Tibial nerve (tissue), 4 donors: Measurements from ENCODE around the gene MATN1. TPM values are rescaled to one million over a fixed set of nuclear protein-coding genes. Genes with fewer than 3 reads are reported as not detected.
A peak's percentile ranks its signal among the peaks of the same experiment; 100 is the strongest.

Source experiments
- DNase-seq, 2 donors: peaks; one replicate each; pipeline ENCODE4 v3.0.0-alpha.2; 2019; ENCODE audit warnings: low spot score in 2 of 2
- H3K27ac ChIP-seq, 4 donors: fragments of 200-600 bp; sonication (generic) in 3 of 4; one replicate each; pipeline ENCODE4 v1.5.1; 2017 to 2019; ENCODE audit warnings: mild to moderate bottlenecking in 1 of 4
- H3K27me3 ChIP-seq, 2 donors: fragments of 200-600 bp; sonication (generic) in 1 of 2; one replicate each; pipeline versions ENCODE4 v1.5.1 to v1.6.0; 2017 to 2019
- H3K36me3 ChIP-seq, 3 donors: fragments of 200-600 bp; sonication (generic); one replicate each; pipeline ENCODE4 v1.5.1; 2018 to 2019
- H3K4me1 ChIP-seq, 4 donors: fragments of 200-600 bp; sonication (generic) in 3 of 4; one replicate each; pipeline ENCODE4 v1.5.1; 2017 to 2019
- H3K4me3 ChIP-seq, 4 donors: fragments of 200-600 bp; sonication (generic) in 3 of 4; one replicate each; pipeline ENCODE4 v1.5.1; 2017 to 2019; ENCODE audit warnings: mild to moderate bottlenecking in 1 of 4, moderate library complexity in 1 of 4
- H3K9me3 ChIP-seq, 4 donors: fragments of 200-600 bp; sonication (generic) in 3 of 4; one replicate each; pipeline ENCODE4 v1.5.1; 2017 to 2019
- EP300 ChIP-seq, 2 donors: sonication (generic); formaldehyde crosslinking; IDR thresholded peaks; one replicate each; pipeline ENCODE4 v1.6.1; 2017; ENCODE audit warnings: antibody characterized with exemption in 2 of 2, mild to moderate bottlenecking in 1 of 2
- POLR2A ChIP-seq, 2 donors: fragments of 450-650 bp; IDR thresholded peaks; one replicate each; pipeline ENCODE4 v1.6.1; 2017; ENCODE audit warnings: antibody characterized with exemption in 2 of 2, mild to moderate bottlenecking in 2 of 2, moderate library complexity in 2 of 2
- WGBS, 2 donors: methylation state at CpG; one replicate each; pipeline ENCODE4 v1.1.5; 2018; 5-methylcytosine and 5-hydroxymethylcytosine counted together
- total RNA-seq, 4 donors: library from RNA; depleted of rRNA; stranded (reverse); fragments of >200 nt; gene quantifications; one replicate each; pipeline ENCODE4 v1.1.0, GENCODE V29; 2016
- TF ChIP-seq, protein P1 (sequence below), 5 experiments: fragments of 200-600 bp in 3 of 5; fragments of 450-650 bp in 2 of 5; sonication (generic) in 3 of 5; IDR thresholded peaks; one replicate each; pipeline ENCODE4 v1.5.1; 2016 to 2019; ENCODE audit warnings: antibody characterized with exemption in 5 of 5, mild to moderate bottlenecking in 3 of 5, moderate library complexity in 2 of 5

Gene MATN1
- total RNA-seq, 4 donors from 2014 or later = not detected

DNA sequence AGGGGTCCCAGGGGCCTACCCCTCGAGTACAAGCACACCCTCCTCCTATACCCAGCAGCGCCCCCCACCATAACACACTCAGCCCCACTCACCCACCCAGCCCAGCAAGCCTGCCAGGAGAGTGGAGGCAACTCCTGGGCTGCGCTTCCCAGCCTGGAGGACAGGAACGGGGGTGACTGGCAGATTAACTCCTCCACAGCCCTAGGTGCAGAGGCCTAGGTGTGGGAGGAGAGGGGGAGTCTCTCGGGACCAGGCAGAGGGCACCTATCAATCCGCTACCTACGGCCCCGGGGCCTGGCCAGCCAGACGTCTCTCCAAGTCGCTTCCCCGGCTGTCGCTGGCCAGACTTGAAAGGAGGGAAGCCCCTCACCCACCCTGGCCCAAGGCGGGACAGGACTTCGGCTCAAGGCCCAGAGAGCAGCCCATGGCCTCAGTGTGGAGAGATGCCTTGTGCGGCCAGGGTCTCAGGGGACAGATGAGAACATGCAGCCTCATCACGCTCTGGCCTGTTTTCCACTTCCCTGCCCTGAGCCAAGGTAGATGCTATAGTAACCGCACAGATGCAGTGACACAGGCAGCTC lies 24.9 kb downstream of the MATN1 start:
- no peaks in the 10 kb centered on the region for H3K27me3 ChIP-seq
- H3K4me3 ChIP-seq = no peak overlapping the region
- H3K4me1 ChIP-seq = peaks cover 0 to 20% (median 0%) of the 10 kb centered on the region in 4 donors
- TF ChIP-seq, protein P1, sequence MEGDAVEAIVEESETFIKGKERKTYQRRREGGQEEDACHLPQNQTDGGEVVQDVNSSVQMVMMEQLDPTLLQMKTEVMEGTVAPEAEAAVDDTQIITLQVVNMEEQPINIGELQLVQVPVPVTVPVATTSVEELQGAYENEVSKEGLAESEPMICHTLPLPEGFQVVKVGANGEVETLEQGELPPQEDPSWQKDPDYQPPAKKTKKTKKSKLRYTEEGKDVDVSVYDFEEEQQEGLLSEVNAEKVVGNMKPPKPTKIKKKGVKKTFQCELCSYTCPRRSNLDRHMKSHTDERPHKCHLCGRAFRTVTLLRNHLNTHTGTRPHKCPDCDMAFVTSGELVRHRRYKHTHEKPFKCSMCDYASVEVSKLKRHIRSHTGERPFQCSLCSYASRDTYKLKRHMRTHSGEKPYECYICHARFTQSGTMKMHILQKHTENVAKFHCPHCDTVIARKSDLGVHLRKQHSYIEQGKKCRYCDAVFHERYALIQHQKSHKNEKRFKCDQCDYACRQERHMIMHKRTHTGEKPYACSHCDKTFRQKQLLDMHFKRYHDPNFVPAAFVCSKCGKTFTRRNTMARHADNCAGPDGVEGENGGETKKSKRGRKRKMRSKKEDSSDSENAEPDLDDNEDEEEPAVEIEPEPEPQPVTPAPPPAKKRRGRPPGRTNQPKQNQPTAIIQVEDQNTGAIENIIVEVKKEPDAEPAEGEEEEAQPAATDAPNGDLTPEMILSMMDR (IDR thresholded peaks at IDR 0.05) = no peak
- no peak for TF ChIP-seq EP300 (IDR thresholded peaks at IDR 0.05)
- TF ChIP-seq POLR2A (IDR thresholded peaks at IDR 0.05) = no peak
- no peak for DNase-seq
- no peaks in the 10 kb centered on the region for H3K36me3 ChIP-seq
- WGBS, 2 donors = 78 to 83% methylated on average over 6 of the region's 17 CpGs
- no peaks in the 10 kb centered on the region for H3K9me3 ChIP-seq
- H3K27ac ChIP-seq = peak overlapping the region in 1 of 4 donors; percentile 60

DNA sequence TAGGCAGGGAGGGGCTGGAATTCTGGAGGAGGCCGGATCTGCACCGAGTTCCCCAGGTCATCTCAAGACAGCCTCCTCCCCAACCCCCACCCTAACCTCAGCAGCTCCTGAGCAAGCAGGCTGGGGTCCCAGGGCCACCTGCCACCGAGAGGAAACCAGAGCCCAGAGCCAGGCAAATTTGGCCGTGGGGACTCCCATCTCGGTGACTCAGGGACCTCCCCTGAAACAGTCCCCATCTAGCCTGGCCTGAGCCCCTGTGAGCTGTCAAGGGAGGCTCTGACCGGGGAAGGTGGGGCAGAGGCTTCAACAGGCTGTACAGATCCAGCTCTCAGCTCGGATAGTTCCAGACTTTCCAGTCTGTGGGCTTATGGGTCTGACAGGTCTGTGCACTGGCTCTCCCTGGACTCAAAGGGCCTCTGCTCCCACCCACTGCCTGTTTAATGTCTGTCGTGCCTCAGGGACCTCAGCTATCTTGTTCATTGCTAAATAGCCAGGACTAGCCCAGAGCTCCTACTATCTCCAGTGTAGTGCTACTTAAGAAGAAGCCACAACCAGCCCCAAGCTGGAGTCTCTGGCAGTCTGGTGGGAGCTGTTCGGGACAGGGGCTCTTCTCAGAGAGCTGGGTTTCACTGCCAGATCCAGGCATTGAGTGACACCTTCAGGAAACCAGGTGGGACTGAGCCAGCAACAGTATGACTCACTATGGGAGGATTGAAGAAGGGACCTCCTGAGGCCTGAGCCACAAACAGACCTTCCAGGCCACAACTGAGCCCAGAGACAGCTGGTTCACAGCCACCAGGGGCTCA lies 25.6 kb downstream of the MATN1 start:
- H3K36me3 ChIP-seq = no peaks in the 10 kb centered on the region
- no peak for DNase-seq
- peak overlapping the region in 1 of 4 donors; percentile 60 for H3K27ac ChIP-seq
- H3K4me3 ChIP-seq = no peak overlapping the region
- peaks cover 0 to 20% (median 0%) of the 10 kb centered on the region in 4 donors for H3K4me1 ChIP-seq
- TF ChIP-seq EP300 (IDR thresholded peaks at IDR 0.05) (no peak), POLR2A (IDR thresholded peaks at IDR 0.05) (no peak)
- TF ChIP-seq, protein P1 (IDR thresholded peaks at IDR 0.05) = no peak
- H3K9me3 ChIP-seq = no peaks in the 10 kb centered on the region
- no peaks in the 10 kb centered on the region for H3K27me3 ChIP-seq
- WGBS, 2 donors = 56 to 57% methylated on average over 9 of the region's 9 CpGs

DNA sequence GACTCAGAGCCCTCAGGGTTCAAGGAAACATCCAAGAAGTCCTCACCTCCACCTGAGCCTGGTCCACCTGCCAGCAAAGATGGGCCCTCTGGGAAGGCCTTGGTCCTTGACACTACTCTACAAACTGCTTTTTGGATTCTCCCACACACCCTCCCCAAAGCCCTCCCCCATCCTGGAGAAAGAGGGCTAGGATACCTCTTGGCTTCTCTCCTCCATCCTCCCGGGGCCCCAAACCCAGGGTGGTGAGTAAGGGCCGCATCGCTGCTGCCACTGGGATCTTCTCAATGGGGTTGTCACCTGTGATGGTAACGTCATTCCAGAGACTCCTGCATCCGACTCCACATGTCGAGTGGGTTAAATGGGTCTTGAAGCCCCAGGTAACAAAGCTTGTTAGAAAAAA lies 26.6 kb downstream of the MATN1 start:
- H3K4me1 ChIP-seq = peaks cover 0 to 20% (median 0%) of the 10 kb centered on the region in 4 donors
- H3K36me3 ChIP-seq = no peaks in the 10 kb centered on the region
- no peak for DNase-seq
- H3K4me3 ChIP-seq = no peak overlapping the region
- H3K27me3 ChIP-seq = no peaks in the 10 kb centered on the region
- no peaks in the 10 kb centered on the region for H3K9me3 ChIP-seq
- H3K27ac ChIP-seq = no peak overlapping the region
- WGBS, 2 donors = 89 to 92% methylated on average over 6 of the region's 6 CpGs
- TF ChIP-seq, protein P1 (IDR thresholded peaks at IDR 0.05) = no peak
- TF ChIP-seq EP300 (IDR thresholded peaks at IDR 0.05) = no peak
- no peak for TF ChIP-seq POLR2A (IDR thresholded peaks at IDR 0.05)

DNA sequence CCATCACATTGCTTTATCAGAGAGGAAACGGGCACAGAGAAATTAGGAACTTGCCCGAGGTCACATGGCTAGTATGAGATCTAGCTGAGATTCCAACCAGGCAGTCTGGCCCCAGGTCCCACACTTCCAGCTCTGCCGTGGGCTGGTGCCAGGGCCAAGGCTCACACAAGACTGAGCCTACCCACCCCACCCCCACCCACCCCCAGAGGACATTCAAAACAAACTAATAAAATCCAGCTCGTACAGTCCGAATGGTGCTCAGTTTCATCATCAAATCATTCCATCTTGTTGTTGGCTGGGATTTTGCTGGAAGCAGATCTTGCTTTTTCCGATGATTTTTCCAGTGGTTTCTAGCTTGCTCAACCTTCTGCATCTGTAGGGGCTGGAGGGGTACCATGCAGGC lies 27.9 kb downstream of the MATN1 start:
- 31 to 38% methylated on average over 6 of the region's 6 CpGs for WGBS, 2 donors
- TF ChIP-seq EP300 (IDR thresholded peaks at IDR 0.05) = peak in 1 of 2 donors; percentile 56
- TF ChIP-seq, protein P1 (IDR thresholded peaks at IDR 0.05) = no peak
- no peak for TF ChIP-seq POLR2A (IDR thresholded peaks at IDR 0.05)
- no peak overlapping the region for H3K4me3 ChIP-seq
- H3K9me3 ChIP-seq = no peaks in the 10 kb centered on the region
- peaks cover 0 to 20% (median 0%) of the 10 kb centered on the region in 4 donors for H3K4me1 ChIP-seq
- no peak overlapping the region for H3K27ac ChIP-seq
- no peaks in the 10 kb centered on the region for H3K36me3 ChIP-seq
- DNase-seq = peak in 1 of 2 donors; percentile 55
- H3K27me3 ChIP-seq = no peaks in the 10 kb centered on the region
